Measurements from ENCODE around the gene HIF1A.

- TF ChIP-seq, protein P1, sequence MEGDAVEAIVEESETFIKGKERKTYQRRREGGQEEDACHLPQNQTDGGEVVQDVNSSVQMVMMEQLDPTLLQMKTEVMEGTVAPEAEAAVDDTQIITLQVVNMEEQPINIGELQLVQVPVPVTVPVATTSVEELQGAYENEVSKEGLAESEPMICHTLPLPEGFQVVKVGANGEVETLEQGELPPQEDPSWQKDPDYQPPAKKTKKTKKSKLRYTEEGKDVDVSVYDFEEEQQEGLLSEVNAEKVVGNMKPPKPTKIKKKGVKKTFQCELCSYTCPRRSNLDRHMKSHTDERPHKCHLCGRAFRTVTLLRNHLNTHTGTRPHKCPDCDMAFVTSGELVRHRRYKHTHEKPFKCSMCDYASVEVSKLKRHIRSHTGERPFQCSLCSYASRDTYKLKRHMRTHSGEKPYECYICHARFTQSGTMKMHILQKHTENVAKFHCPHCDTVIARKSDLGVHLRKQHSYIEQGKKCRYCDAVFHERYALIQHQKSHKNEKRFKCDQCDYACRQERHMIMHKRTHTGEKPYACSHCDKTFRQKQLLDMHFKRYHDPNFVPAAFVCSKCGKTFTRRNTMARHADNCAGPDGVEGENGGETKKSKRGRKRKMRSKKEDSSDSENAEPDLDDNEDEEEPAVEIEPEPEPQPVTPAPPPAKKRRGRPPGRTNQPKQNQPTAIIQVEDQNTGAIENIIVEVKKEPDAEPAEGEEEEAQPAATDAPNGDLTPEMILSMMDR (IDR thresholded peaks at IDR 0.05 in 8 of 11, conservative IDR thresholded peaks at IDR 0.05 in 3 of 11), result no peak
- no peak for TF ChIP-seq POLR2A (IDR thresholded peaks at IDR 0.05)
- TF ChIP-seq POLR2AphosphoS5 (IDR thresholded peaks at IDR 0.05), result peak in 1 of 3 donors; percentile 27
Measured at GRCh38 chr14:61720741-61721140, 25.4 kb downstream of the HIF1A start.

All from spleen (tissue), 7 donors.